ENCODE data around the gene TSPAN32. TPM values are rescaled to one million over a fixed set of nuclear protein-coding genes. Genes with fewer than 3 reads are reported as not detected.
"Not testable (repeated sequence)": the region's sequence is repeated elsewhere in the genome, so short reads cannot be mapped to it uniquely, and the experiment has no call there.

TSPAN32 gene
- total RNA-seq, 1 donor from 2014 or later = 13.9 TPM

DNA sequence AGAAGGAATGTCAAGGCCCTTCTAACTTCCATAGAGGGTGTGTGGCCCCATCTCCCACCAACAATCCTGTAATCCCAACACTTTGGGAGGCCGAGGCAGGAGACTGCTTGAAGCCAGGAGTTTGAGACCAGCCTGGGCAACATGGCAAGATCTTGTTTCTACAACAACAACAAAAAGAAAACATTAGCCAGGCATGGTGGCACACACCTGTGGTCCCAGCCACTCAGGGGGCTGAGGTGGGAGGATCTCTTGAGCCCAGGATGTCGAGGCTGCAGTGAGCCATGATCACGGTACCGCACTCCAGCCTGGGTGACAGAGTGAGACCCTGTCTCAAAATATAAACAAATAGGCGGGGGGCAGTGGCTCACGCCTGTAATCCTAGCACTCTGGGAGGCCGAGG, 16.9 kb downstream of the TSPAN32 start:
- DNase-seq (peak; percentile 23), ATAC-seq (ENCODE audit: poor library complexity) (no peak)
- intact Hi-C loops (cut with DNase I) = no loop called here

DNA sequence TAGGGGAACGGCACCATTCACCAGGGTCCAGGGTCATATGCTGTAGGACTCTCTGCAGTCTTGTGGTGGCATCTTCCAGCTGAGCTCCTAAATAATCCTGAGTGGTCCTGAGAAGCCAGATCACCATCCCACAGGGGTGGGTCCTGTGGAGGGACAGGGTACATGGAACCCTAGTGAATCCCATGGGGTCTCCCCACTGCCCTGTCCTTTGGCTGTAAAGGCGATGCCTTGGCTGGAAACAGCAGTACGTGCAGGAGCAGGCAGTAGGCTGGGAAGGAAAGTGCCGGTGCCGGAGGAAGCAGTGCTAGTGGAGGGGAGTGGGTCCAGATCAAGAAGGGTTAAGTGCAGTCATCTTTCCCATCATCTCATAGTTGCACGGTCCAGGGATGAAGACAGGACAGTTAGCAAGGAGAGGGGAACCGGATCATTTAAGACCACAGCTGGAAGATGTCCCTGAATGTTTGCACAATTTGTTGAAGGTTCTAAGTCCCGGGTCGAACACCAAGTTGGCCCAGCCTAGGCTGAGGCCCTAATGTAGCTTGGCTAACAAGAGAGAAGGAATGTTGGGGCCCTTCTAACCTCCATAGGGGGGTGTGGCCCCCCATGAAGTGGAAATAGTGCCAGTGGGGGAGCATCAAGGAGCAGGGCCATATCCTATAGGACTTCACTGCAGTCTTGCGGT, 18.1 kb downstream of the TSPAN32 start:
- peak; percentile 23 for DNase-seq
- ATAC-seq (ENCODE audit: poor library complexity) = no peak
- intact Hi-C loops (cut with DNase I) = no loop called here

DNA sequence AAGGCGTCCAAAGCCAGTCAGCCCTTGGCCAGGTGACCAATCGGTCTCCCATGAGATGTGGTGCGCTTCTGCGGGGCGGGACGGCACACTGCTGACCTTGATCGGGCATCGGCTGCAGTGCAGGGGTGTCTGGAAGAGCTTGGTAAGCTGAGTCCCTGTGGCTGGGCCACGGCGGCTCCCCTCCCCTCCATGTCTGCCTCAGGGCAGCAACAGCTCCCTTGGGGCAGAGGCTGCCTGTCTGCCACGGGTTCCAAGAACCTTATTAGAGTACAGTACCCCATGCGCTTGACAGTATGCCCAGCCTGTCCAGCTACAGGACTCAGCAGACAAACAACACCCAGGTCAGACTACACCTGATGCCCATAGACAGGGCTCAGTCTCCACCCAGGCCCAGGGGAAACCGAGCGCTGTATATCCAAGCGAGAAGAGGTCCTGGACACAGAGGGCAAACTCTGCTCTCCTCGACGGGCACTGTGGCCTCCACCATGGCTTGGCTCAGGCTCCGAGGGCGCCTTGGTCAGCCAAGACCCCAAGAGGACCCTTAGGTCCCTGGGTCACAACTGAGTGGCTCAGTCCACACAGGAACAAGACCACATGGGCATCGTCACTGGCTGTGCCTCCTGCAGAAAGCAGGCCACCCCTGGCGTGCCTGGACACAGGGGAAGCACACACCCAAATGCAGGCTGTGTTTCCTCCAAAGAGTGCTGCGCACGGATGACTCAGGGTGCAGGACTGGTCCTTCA, 18.9 kb downstream of the TSPAN32 start:
- DNase-seq = peak; percentile 30
- no peak for ATAC-seq (ENCODE audit: poor library complexity)
- intact Hi-C loops (cut with DNase I) = no loop called here

DNA sequence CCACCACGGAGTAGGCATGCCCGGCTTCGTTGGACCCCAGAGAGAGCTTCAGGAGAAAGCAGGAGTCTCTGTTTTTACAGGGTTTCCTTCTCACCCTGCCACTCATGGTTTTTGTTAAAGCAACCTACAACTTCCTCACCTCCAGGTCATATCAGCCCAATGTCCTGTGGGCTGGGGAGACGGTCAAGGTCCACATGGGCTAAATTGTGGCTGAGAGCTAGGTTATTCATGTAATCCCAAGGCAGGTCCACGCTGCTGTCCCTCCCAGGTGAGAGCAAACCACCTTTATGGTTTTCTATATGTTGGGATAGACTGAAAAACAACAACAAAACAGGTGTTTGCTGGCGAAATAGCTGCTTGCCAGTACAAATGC, 19.5 kb downstream of the TSPAN32 start:
- no peak for ATAC-seq (ENCODE audit: poor library complexity)
- intact Hi-C loops (cut with DNase I) = no loop called here
- DNase-seq = no peak

DNA sequence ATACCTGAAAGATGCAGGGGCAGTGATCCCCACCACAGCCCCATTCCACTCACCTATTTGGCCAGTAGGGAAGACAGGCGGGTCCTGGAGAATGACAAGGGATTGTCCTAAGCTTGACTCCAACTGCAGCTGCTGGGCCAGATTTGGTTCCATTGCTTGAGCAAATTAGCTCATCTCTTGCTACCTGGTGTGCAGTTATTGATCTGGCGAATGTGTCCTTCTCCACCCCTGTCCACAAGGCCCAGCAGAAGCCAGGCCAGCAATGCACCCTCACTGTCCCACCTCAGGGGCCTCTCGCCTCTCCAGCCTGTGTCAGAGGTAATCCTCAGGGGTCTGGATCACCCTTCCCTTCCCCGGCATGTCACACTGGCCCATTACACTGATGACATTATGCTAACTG, 23.3 kb downstream of the TSPAN32 start:
- ATAC-seq (ENCODE audit: poor library complexity) = no peak
- intact Hi-C loops (cut with DNase I) = loop anchor here (5.0 kb wide), 1 partner anchor 37 kb away; no protein-coding TSS in a partner anchor
- DNase-seq = peak; percentile 3

DNA sequence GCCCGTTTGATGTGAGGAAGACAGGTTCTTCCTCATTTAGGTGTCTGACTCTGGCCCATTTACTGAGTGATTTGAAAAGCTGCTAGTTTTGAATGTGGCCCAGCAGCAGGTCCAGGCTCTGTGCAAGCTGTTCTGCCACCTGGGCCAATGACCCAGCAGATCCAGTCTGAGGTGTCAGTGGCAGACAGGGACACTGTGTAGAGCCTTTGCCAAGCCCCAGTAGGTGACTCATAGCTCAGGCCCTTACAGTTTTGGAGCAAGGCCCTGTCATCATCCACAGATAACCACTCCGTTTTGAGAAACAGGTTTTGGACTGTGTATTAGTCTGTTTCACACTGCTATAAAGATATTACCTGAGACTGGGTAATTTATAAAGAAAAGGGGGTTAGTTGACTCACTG, 23.9 kb downstream of the TSPAN32 start:
- intact Hi-C loops (cut with DNase I) = loop anchor here (5.0 kb wide), 1 partner anchor 37 kb away; no protein-coding TSS in a partner anchor
- DNase-seq (peak; percentile 65), ATAC-seq (ENCODE audit: poor library complexity) (peak; percentile 97)

DNA sequence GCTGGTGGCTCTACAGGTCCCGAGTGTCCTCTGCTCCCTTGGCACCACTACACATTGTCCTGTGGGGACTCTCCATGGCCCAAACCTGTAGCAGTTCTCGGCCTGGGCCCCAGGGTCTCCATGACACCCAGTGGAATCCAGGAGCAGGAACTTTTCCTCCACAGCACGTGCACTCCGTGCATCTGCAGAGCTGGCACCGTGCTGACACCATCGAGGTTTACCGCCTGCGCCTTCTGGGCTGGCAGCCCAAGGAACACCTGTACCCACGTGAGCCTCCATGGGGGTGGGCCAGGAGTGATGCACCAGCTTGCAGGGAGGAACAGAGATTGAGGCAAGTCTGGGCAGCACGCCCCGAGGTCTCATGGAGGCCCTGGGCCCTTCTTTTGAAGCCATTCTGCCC, 25.2 kb downstream of the TSPAN32 start:
- intact Hi-C loops (cut with DNase I) = loop anchor here (5.0 kb wide), 1 partner anchor 35 kb away; no protein-coding TSS in a partner anchor
- DNase-seq (no peak), ATAC-seq (ENCODE audit: poor library complexity) (no peak)

DNA sequence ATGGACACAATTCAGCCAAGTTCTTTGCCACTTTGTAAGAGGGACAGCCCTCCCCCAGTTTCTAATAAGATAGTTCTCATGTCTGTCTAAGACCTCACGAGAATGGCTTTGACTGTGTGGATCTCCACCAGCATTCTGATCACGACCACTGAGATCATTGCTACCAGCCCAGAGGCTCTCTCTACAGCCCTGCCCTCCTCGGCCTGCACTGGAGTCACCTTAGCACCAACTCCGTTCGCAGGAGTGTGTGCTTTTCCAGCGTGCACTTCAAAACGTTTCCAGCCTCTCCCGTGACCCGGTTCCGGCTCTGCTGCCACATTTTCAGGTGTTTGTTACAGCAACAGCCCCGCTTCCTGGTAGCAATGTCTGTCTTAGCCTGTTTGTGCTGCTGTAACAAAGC, 26.2 kb downstream of the TSPAN32 start:
- ATAC-seq (ENCODE audit: poor library complexity) (no peak), DNase-seq (no peak)
- intact Hi-C loops (cut with DNase I) = loop anchor here (5.0 kb wide), 1 partner anchor 34 kb away; no protein-coding TSS in a partner anchor

DNA sequence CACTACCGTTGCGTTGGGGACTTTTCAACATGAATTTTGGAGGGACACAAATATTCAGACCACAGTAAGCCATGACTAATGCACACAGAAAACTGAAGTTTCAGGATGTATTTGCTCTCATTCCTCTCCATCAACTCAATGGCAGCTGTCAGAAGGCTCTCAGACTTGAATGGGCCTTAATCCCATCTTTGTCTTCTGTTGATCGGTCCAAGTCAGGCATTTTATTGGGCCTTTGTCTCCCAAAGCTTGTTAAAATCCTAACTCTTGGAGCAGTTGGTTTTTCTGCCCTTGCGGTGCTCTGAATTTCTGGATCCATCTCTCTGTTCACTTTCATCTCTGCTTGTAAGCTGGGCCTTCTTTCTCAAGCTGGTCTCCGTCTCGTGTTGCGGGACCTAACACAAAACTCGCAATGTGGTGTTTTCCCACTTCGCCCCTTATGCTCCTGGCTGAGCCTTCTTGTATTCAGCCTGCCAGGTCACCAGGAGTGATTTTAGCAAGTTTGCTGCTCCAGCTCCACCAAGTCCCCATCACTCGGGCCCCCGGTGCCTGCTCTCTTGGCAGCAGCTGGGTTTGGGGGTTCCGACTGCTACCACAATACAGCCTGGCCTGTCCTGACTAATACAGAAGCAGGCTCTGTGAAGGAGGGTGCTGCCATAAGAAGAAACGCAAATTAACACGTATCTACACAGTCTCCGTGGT, 27.0 kb downstream of the TSPAN32 start:
- DNase-seq (no peak), ATAC-seq (ENCODE audit: poor library complexity) (no peak)
- intact Hi-C loops (cut with DNase I) = loop anchor here (5.0 kb wide), 1 partner anchor 33 kb away; no protein-coding TSS in a partner anchor

DNA sequence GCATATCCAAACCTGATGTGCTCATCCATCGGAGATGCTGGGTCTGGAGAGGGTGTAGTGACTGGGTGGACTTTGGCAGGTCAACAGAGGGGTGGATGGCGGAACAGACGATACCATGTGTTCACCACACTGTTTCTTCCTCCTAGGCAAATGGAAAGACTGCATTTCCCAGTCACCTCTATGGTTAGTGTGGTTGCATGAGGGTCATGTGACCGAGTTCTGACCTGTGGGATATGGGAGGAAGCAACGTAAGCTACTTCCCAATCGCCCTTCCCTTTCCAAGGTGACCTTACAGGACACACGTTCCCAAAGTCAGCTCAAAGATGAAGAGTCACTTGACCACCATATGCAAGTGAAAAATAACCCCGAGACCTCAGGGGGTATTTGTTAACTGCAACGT, 27.7 kb downstream of the TSPAN32 start:
- ATAC-seq (ENCODE audit: poor library complexity) = no peak
- DNase-seq = no peak
- intact Hi-C loops (cut with DNase I) = loop anchor here (5.0 kb wide), 1 partner anchor 33 kb away; no protein-coding TSS in a partner anchor

DNA sequence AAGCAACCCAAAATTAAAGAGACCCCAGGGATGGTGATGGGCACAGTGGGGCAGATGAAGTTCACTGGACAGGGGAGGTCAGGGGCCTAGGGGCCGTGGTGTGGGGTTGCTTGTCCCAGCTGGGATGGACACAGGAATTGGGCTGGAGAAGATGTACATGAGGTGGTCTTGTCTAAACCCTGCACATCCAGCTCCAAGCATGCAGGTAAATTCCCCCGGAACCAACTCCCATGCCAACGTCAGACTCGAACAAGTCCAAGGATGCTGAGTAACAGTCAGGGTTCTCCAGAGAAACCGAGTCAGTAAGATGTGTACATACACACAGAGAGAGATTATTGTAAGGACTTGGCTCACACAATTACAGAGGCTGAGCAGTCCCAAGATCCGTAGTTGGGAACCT, 28.9 kb downstream of the TSPAN32 start:
- intact Hi-C loops (cut with DNase I) = no loop called here
- no peak for ATAC-seq (ENCODE audit: poor library complexity)
- DNase-seq = no peak

DNA sequence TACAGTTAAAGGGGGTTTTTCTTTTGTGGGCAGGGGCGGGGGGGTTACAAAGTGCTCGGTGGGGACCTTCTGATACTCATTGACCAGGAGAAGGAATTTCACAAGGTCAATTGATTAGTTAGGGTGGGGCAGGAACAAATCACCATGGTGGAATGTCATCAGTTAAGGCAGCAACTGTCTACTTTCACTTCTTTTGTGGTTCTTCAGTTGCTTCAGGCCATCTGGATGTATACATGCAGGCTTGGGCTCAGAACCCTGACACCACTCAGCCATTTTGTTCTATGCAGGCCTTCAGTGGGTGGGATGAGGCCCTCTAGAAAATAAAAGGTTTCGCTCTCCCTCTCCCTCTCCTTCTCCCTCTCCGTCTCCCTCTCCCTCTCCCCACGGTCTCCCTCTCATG, 29.6 kb downstream of the TSPAN32 start:
- ATAC-seq (ENCODE audit: poor library complexity) (no peak), DNase-seq (no peak)
- intact Hi-C loops (cut with DNase I) = no loop called here

DNA sequence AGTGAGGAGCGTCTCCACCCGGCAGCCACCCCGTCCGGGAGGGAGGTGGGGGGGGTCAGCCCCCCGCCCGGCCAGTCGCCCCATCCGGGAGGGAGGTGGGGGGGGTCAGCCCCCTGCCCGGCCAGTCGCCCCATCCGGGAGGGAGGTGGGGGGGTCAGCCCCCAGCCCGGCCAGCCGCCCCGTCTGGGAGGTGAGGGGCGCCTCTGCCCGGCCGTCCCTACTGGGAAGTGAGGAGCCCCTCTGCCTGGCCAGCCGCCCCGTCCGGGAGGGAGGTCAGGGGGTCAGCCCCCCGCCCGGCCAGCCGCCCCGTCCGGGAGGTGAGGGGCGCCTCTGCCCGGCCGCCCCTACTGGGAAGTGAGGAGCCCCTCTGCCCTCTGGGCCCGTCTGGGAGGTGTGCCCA, 30.8 kb downstream of the TSPAN32 start:
- ATAC-seq (ENCODE audit: poor library complexity); intact Hi-C loops (cut with DNase I); DNase-seq: not testable (repeated sequence)

DNA sequence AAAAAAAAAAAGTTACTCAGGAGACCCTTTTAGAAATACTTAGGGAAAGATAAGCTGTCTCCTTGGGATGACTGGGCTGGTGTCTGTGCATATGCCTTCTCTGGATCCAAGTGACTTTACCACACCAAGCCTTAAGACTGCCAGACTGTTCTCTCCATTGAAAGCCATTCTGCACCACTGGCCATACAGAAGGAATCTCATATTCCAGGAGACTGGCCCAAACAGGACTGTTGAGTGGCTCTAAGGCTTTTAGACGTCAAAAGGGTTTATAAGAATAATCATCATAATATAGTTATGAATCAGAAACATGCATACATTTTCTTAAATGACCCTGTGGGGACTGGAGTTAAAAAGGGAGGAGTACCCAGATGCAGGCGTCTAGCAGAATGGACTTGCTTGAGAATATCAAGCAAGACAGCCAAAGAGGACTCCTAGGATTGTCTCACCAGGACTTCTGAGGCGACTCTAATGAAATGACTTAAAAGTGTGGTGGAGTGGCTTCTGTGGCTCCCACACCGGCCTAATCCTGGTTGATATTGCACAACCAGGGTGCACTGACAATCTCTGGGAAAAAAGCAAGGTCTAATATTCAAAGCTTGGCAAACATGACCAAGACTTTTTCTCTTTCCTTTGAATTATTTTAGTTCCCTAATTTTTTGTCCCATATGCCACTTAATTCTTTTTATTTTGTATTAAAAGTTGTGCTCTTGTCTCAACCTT, 31.8 kb downstream of the TSPAN32 start:
- DNase-seq; intact Hi-C loops (cut with DNase I); ATAC-seq (ENCODE audit: poor library complexity): not testable (repeated sequence)

DNA sequence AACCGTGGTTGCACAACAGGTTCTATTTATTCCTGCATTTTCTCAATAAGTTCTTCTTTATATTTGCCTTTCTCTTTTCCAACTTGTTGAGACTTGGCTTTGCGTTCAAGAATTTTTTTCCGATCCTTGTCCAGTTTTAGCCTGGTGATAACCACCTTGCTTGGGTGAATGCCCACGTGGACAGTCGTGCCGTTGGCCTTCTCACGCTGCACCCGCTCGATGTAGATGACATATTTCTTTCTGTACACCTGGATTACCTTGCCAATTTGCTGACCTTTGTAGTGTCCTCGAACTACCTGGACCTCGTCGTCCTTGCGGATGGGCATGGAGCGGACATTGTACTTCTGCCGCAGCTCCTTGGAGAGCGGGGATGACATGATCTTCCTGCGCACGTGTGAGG, 33.5 kb downstream of the TSPAN32 start:
- ATAC-seq (ENCODE audit: poor library complexity); intact Hi-C loops (cut with DNase I); DNase-seq: not testable (repeated sequence)

DNA sequence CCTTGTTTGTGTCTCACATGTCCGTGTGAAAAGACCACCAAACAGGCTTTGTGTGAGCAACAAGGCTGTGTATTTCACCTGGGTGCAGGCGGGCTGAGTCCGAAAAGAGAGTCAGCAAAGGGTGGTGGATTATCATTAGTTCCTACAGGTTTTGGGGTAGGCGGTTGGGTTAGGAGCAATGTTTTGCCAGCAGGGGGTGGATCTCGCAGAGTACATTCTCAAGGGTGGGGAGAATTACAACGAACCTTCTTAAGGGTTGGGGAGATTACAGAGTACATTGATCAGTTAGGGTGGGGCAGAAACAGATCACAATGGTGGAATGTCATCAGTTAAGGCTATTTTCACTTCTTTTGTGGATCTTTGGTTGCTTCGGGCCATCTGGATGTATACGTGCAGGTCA, 36.9 kb downstream of the TSPAN32 start:
- ATAC-seq (ENCODE audit: poor library complexity); DNase-seq; intact Hi-C loops (cut with DNase I): not testable (repeated sequence)

DNA sequence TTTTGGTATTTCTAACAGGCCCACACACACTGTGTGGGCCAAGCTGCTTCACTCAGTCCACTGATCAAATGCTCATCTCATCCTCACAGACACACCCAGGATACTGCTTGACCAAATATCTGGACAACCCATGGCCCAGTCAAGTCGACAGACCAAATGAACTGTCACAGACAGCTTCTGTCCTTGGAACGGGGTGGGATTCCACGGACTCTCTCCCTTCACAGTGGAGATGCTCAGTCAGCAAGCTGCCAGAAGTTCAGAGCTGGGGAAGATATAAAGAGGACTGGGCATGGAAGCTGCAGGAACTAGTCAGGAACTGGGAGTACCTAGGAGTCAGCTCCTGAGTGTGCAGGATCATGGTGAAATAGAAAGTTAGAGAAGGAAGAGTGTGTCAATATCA, 40.7 kb downstream of the TSPAN32 start:
- ATAC-seq (ENCODE audit: poor library complexity) = no peak
- DNase-seq = no peak

DNA sequence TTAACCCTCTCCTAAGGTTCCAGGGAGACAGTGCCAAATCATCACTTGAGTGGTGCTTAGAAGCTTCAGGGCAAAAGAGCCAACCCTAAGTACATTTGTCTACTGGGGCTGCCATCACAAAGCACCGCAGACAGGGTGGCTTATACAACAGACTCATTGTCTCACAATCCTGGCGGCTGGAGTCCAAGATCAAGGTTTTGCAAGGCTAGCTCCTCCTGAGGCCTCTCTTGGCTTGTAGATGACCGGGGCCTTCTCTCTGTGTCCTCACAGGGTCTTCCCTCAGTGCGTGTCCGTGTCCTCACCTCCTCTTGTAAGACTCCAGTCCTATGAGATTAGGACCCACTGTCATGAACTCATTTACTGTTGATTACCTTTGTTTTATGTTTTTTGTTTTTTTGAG, 41.2 kb downstream of the TSPAN32 start:
- DNase-seq (no peak), ATAC-seq (ENCODE audit: poor library complexity) (peak; percentile 46)
- intact Hi-C loops (cut with DNase I) = no loop called here

More for the DNA sequence above, 40.7 kb downstream of the TSPAN32 start:
- intact Hi-C loops (cut with DNase I) = no loop called here

DNA sequence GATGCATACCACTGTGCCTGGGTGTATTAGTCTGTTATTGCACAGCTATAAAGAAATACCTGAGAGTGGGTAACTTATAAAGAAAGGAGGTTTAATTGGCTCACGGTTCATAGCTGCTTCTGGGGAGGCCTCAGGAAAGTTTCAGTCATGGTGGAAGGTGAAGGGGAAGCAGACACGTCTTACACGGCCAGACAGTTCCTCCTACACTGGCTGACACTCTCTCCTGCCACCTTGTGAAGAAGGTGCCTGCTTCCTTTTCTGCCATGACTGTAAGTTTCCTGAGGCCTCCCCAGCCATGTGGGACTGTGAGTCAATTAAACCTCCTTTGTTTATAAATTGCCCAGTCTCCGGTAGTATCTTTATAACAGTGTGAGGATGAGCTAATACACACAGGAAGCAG, 41.7 kb downstream of the TSPAN32 start:
- intact Hi-C loops (cut with DNase I) = no loop called here
- ATAC-seq (ENCODE audit: poor library complexity) (no peak), DNase-seq (no peak)

Data from Right ventricle myocardium superior (tissue), 1 donor.